Upper lobe of right lung (tissue), 1 donor: ENCODE results near the gene SPDYE17. TPM values are rescaled to one million over a fixed set of nuclear protein-coding genes. Genes with fewer than 3 reads are reported as not detected.
A peak's percentile ranks its signal among the peaks of the same experiment; 100 is the strongest.
"Not testable (repeated sequence)": the region's sequence is repeated elsewhere in the genome, so short reads cannot be mapped to it uniquely, and the experiment has no call there.

Source experiments
- ATAC-seq: fragments of 200-7000 bp; cut with Tn5 transposase; one replicate; pipeline ENCODE4 v1.9.1; 2020; ENCODE audit warnings: mild to moderate bottlenecking, moderate library complexity
- DNase-seq: peaks from one replicate; pipeline ENCODE4 v3.0.0-alpha.2; 2020
- H3K27ac ChIP-seq: fragments of 200-600 bp; one replicate; pipeline ENCODE4 v1.8.0; 2022
- H3K27me3 ChIP-seq: fragments of 200-600 bp; one replicate; pipeline ENCODE4 v1.8.0; 2022; ENCODE audit warnings: mild to moderate bottlenecking
- H3K36me3 ChIP-seq: fragments of 200-600 bp; one replicate; pipeline ENCODE4 v1.8.0; 2022
- H3K4me1 ChIP-seq: fragments of 200-600 bp; one replicate; pipeline ENCODE4 v1.8.0; 2022
- H3K4me3 ChIP-seq: fragments of 200-600 bp; one replicate; pipeline ENCODE4 v1.8.0; 2022; ENCODE audit warnings: mild to moderate bottlenecking
- H3K9me3 ChIP-seq: fragments of 200-600 bp; one replicate; pipeline ENCODE4 v1.8.0; 2022
- intact Hi-C: fragments of 100-400 bp; cut with DNase I; formaldehyde crosslinking; loops from one replicate; pipeline ENCODE4 v1.11.0; 2022
- total RNA-seq: library from RNA; stranded (reverse); fragmentation: NEBNext Ultra II Directional; extraction: Animal tissue kit (Norgen Biotek cat#: 25700); gene quantifications from one replicate; pipeline ENCODE4 v1.2.1, GENCODE V29; 2021
- TF ChIP-seq, protein P1 (sequence below): fragments of 200-600 bp; IDR thresholded peaks from one replicate; pipeline ENCODE4 v1.8.0; 2022; ENCODE audit warnings: antibody characterized with exemption
- donor health status: DM: no; HTN: yes; CAD: no; lungs with severe emphysema.

The SPDYE17 gene
- total RNA-seq, 1 donor from 2014 or later: not detected

DNA sequence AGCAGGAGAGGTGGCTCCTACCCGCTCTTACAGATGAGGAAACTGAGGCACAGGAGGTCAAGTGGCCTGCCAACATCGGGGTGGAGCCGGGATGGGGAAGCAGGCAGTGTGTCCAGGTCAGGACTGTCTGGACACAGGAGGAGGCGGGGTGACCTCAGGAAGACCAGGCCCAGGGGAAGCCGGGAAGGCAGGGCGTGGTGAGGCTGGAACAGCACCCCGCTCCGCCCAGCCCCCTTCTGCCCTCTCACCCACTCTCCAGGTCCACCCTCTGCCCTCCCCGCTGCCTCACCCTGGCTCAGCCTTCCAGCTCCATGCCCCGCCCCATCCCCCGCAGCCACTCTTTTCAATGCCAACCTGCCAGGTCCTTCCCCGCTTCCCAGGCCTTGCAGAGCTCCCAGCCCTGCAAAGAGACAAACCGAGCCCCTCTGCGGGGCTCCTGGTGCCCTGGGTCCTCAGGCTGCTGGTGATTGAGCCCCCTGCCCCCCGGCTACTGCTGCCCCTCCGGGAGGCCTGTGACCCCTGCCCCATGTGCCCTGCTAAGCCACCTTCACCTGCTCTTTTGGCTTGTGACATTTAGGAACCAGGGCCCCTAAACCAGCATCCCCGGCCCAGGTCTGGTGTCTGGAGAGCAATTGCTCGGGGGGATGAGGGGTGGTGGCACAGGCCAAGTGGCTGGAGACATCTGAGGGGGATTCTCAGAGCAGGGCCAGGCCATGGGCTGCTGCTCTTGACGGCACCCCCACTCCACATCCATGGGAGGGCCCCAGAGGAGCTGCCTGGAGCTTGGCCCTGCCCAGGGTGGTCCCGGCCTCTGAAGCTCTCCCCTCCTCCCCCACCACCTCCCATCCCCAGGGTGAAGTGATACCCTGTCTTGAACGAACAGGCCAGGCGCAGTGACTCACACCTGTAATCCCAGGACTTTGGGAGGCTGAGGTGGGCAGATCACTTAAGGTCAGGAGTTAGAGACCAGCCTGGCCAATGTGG is 25.7 kb downstream of the SPDYE17 start:
- intact Hi-C loops, H3K27ac ChIP-seq, H3K27me3 ChIP-seq, H3K4me3 ChIP-seq, H3K4me1 ChIP-seq, H3K36me3 ChIP-seq, H3K9me3 ChIP-seq: not testable (repeated sequence)
- DNase-seq (peak; percentile 56), ATAC-seq (peak; percentile 90)

- H3K4me1 ChIP-seq, H3K9me3 ChIP-seq, H3K4me3 ChIP-seq, ATAC-seq, H3K27me3 ChIP-seq, H3K36me3 ChIP-seq, H3K27ac ChIP-seq, intact Hi-C loops: not testable (repeated sequence)
- DNase-seq: peak; percentile 54
These were observed 26.6 kb downstream of the SPDYE17 start for GRCh38 chr7:77005461-77006057.

DNA sequence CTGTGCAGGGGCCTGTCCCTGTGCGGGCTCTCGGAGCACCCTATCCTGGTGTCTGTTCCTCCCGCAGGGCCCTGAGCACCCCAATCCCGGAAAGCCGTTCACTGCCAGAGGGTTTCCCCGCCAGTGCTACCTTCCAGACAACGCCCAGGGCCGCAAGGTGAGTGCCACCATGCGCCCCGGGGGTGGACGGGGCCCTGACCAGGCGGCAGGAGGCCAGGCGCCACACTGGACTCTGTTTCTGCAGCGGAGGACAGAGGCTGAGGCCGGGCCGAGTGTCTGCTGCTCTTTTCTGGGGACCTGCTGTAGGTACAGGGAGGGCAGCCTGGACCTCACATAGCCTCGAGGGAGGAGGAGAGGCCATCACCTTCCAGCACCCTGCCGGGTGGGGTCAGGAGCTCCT is 28.0 kb downstream of the SPDYE17 start:
- H3K4me1 ChIP-seq, intact Hi-C loops, H3K4me3 ChIP-seq, H3K9me3 ChIP-seq, H3K27ac ChIP-seq, H3K36me3 ChIP-seq, H3K27me3 ChIP-seq, ATAC-seq: not testable (repeated sequence)
- peak; percentile 55 for DNase-seq

GRCh38 chr7:77003241-77003640 is 28.9 kb downstream of the SPDYE17 start:
- DNase-seq: peak; percentile 40
- not testable (repeated sequence) for ATAC-seq, H3K9me3 ChIP-seq

DNA sequence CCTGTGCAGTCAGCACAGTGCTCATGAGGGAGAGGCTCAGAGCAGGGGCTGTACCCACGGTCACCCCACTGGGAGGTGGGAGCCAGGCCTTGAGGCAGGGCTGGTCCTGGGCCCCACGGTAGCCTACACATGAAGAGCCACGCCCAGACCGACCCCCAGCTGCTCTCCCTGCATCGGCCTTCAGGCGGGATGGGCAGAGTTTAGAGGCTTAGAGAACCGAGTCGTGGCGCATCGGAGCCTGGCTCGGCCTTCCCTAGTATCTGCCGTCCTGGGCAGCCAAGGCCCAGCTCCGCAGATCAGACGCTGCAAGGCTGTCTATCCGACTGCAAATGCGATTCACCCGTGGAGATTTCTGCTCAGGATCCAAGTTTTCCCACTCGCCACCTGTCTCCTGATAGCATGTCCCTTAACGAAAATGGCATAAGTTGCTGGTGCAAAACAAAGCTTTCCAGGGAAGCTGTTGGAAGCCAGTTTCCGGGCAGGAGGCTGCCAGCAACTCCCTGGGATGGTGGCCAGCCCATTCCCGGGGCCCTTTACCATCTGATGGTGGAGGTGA is 29.4 kb downstream of the SPDYE17 start:
- H3K4me1 ChIP-seq, ATAC-seq, H3K27me3 ChIP-seq, intact Hi-C loops, H3K36me3 ChIP-seq, H3K4me3 ChIP-seq, H3K9me3 ChIP-seq, H3K27ac ChIP-seq: not testable (repeated sequence)
- DNase-seq: peak; percentile 51

More at GRCh38 chr7:77003241-77003640, 28.9 kb downstream of the SPDYE17 start:
- H3K27ac ChIP-seq, H3K36me3 ChIP-seq, intact Hi-C loops, H3K27me3 ChIP-seq, H3K4me1 ChIP-seq, H3K4me3 ChIP-seq: not testable (repeated sequence)

- H3K36me3 ChIP-seq, ATAC-seq, H3K4me3 ChIP-seq, H3K4me1 ChIP-seq, intact Hi-C loops, H3K9me3 ChIP-seq, H3K27me3 ChIP-seq, H3K27ac ChIP-seq: not testable (repeated sequence)
- DNase-seq: peak; percentile 53
These were observed 30.1 kb downstream of the SPDYE17 start for GRCh38 chr7:77002104-77002503.

GRCh38 chr7:76999474-77000107 is 32.6 kb downstream of the SPDYE17 start:
- H3K27me3 ChIP-seq, ATAC-seq, H3K27ac ChIP-seq, H3K9me3 ChIP-seq, intact Hi-C loops, H3K4me3 ChIP-seq, H3K4me1 ChIP-seq, H3K36me3 ChIP-seq: not testable (repeated sequence)
- peak; percentile 25 for DNase-seq

- H3K4me1 ChIP-seq, H3K9me3 ChIP-seq, H3K36me3 ChIP-seq, H3K27ac ChIP-seq, intact Hi-C loops, H3K27me3 ChIP-seq, H3K4me3 ChIP-seq: not testable (repeated sequence)
- ATAC-seq (peak; percentile 56), DNase-seq (peak; percentile 38)
These were observed 33.3 kb downstream of the SPDYE17 start for GRCh38 chr7:76998764-76999450.

DNA sequence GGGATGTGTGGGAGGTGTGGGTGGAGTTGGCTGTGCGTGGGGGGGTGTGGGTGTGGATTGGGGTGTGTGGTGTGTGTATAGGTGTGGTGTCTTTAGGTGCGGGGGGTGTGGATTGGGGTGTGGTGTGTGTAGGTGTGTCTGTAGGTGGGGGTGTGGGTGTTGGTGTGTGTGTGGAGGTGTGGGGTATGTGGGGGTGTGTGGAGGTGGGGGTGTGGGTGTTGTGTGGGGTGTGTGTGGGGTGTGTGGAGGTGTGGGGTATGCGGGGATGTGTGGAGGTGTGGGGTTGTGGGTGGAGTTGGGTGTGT is 33.9 kb downstream of the SPDYE17 start:
- intact Hi-C loops: no loop called here

More for the DNA sequence above, 33.9 kb downstream of the SPDYE17 start:
- DNase-seq (peak; percentile 10), ATAC-seq (peak; percentile 2)
- Histone ChIP-seq H3K4me3 (no peak overlapping the region), H3K27ac (no peak overlapping the region), H3K4me1 (no peaks in the 10 kb centered on the region), H3K27me3 (no peaks in the 10 kb centered on the region), H3K9me3 (no peaks in the 10 kb centered on the region), H3K36me3 (no peaks in the 10 kb centered on the region)
- TF ChIP-seq, protein P1, sequence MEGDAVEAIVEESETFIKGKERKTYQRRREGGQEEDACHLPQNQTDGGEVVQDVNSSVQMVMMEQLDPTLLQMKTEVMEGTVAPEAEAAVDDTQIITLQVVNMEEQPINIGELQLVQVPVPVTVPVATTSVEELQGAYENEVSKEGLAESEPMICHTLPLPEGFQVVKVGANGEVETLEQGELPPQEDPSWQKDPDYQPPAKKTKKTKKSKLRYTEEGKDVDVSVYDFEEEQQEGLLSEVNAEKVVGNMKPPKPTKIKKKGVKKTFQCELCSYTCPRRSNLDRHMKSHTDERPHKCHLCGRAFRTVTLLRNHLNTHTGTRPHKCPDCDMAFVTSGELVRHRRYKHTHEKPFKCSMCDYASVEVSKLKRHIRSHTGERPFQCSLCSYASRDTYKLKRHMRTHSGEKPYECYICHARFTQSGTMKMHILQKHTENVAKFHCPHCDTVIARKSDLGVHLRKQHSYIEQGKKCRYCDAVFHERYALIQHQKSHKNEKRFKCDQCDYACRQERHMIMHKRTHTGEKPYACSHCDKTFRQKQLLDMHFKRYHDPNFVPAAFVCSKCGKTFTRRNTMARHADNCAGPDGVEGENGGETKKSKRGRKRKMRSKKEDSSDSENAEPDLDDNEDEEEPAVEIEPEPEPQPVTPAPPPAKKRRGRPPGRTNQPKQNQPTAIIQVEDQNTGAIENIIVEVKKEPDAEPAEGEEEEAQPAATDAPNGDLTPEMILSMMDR: no peak
